Astrocyte (in vitro differentiated cells and primary cell): ENCODE data around the gene CARD14. TPM values are rescaled to one million over a fixed set of nuclear protein-coding genes. Genes with fewer than 3 reads are reported as not detected.
A peak's percentile ranks its signal among the peaks of the same experiment; 100 is the strongest.

ENCODE experiments used
- DNase-seq: peaks from one replicate; pipeline ENCODE4 v3.0.0-alpha.2; 2010; ENCODE audit warnings: low read depth
- FAIRE-seq: peaks from 2 replicates; lab custom pipeline; 2011; peaks lifted over from hg19 to GRCh38; lab: Jason Lieb, UNC
- H2AFZ ChIP-seq: 2 replicates; pipeline ENCODE4 v1.6.0; 2012; ENCODE audit warnings: low read depth, low read length, inconsistent platforms
- H3K27ac ChIP-seq: 2 replicates; pipeline ENCODE4 v1.5.1; 2011; ENCODE audit warnings: low read depth, low read length, inconsistent platforms
- H3K27me3 ChIP-seq: 2 replicates; pipeline ENCODE4 v1.6.0; 2011; ENCODE audit warnings: low read length, inconsistent platforms; ENCODE audit not compliant: insufficient read depth
- H3K36me3 ChIP-seq: 2 replicates; pipeline ENCODE4 v1.5.1; 2011; ENCODE audit warnings: low read length, inconsistent platforms; ENCODE audit not compliant: insufficient read depth
- H3K4me1 ChIP-seq: 2 replicates; pipeline ENCODE4 v1.5.1; 2011; ENCODE audit warnings: low read length, inconsistent platforms; ENCODE audit not compliant: insufficient read depth
- H3K4me2 ChIP-seq: 2 replicates; pipeline ENCODE4 v1.6.0; 2012; ENCODE audit warnings: low read length, inconsistent platforms
- H3K4me3 ChIP-seq: 2 replicates; pipeline ENCODE4 v1.5.1; 2011; ENCODE audit warnings: low read depth, mild to moderate bottlenecking, low read length, inconsistent platforms; ENCODE audit not compliant: insufficient read depth
- H3K79me2 ChIP-seq: 2 replicates; pipeline ENCODE4 v1.6.0; 2012; ENCODE audit warnings: mild to moderate bottlenecking, low read length, inconsistent platforms; ENCODE audit not compliant: insufficient read depth
- H3K9ac ChIP-seq: 2 replicates; pipeline ENCODE4 v1.6.0; 2012; ENCODE audit warnings: mild to moderate bottlenecking, low read length, inconsistent platforms
- H3K9me3 ChIP-seq: 2 replicates; pipeline ENCODE4 v1.5.1; 2012; ENCODE audit warnings: low read depth, mild to moderate bottlenecking, low read length, inconsistent platforms; ENCODE audit not compliant: insufficient read depth
- H4K20me1 ChIP-seq: 2 replicates; pipeline ENCODE4 v1.6.0; 2012; ENCODE audit warnings: low read length, inconsistent platforms; ENCODE audit not compliant: insufficient read depth
- H3K27ac Mint-ChIP-seq: one replicate; pipeline ENCODE4 v1.8.0; 2021; ENCODE audit warnings: mild to moderate bottlenecking, mixed read lengths; ENCODE audit not compliant: unreplicated experiment
- H3K27me3 Mint-ChIP-seq: one replicate; pipeline ENCODE4 v1.8.0; 2021; ENCODE audit warnings: low read depth, mixed read lengths; ENCODE audit not compliant: unreplicated experiment
- H3K36me3 Mint-ChIP-seq: one replicate; pipeline ENCODE4 v1.8.0; 2021; ENCODE audit warnings: low read depth, mixed read lengths; ENCODE audit not compliant: unreplicated experiment
- H3K4me1 Mint-ChIP-seq: one replicate; pipeline ENCODE4 v1.8.0; 2021; ENCODE audit warnings: low read depth, mixed read lengths; ENCODE audit not compliant: unreplicated experiment
- H3K4me3 Mint-ChIP-seq: one replicate; pipeline ENCODE4 v1.8.0; 2021; ENCODE audit warnings: mild to moderate bottlenecking, moderate library complexity, mixed read lengths; ENCODE audit not compliant: unreplicated experiment
- H3K9me3 Mint-ChIP-seq: one replicate; pipeline ENCODE4 v1.8.0; 2021; ENCODE audit warnings: mild to moderate bottlenecking, mixed read lengths; ENCODE audit not compliant: unreplicated experiment
- EZH2 ChIP-seq: IDR thresholded peaks from 2 replicates; pipeline ENCODE4 v1.6.1; 2012; ENCODE audit warnings: mild to moderate bottlenecking, low read length, inconsistent platforms; ENCODE audit not compliant: insufficient read depth
- total RNA-seq: library from RNA; stranded (reverse); gene quantifications from 2 replicates; pipeline ENCODE4 v1.2.1, GENCODE V29; 2021
- TF ChIP-seq, protein P1 (sequence below): IDR thresholded peaks from 2 replicates; pipeline ENCODE4 v1.5.1; 2011; ENCODE audit warnings: low read depth, mild to moderate bottlenecking, inconsistent platforms, low read length, moderate library complexity; ENCODE audit not compliant: insufficient read depth

CARD14 gene
- total RNA-seq, 1 donor from 2014 or later: not detected

GRCh38 chr17:80125656-80126448 is 44.0 kb upstream of the CARD14 start:
- Histone ChIP-seq H4K20me1 (no peaks in the 10 kb centered on the region), H3K4me1 (peaks cover 14% of the 10 kb centered on the region), H3K4me2 (peak overlapping the region; percentile 47), H3K27ac (no peak overlapping the region), H3K79me2 (no peaks in the 10 kb centered on the region), H2AFZ (no peak overlapping the region), H3K36me3 (no peaks in the 10 kb centered on the region), H3K9ac (no peak overlapping the region), H3K27me3 (peaks cover 3% of the 10 kb centered on the region), H3K4me3 (no peak overlapping the region), H3K9me3 (no peaks in the 10 kb centered on the region)
- FAIRE-seq (no peak), DNase-seq (peak; percentile 88)
- Mint-ChIP-seq H3K4me1 (peaks cover 9% of the 10 kb centered on the region), H3K27ac (no peak overlapping the region), H3K4me3 (no peak overlapping the region), H3K36me3 (no peaks in the 10 kb centered on the region), H3K9me3 (no peaks in the 10 kb centered on the region), H3K27me3 (peaks cover 3% of the 10 kb centered on the region)
- TF ChIP-seq EZH2: no peak
- TF ChIP-seq, protein P1, sequence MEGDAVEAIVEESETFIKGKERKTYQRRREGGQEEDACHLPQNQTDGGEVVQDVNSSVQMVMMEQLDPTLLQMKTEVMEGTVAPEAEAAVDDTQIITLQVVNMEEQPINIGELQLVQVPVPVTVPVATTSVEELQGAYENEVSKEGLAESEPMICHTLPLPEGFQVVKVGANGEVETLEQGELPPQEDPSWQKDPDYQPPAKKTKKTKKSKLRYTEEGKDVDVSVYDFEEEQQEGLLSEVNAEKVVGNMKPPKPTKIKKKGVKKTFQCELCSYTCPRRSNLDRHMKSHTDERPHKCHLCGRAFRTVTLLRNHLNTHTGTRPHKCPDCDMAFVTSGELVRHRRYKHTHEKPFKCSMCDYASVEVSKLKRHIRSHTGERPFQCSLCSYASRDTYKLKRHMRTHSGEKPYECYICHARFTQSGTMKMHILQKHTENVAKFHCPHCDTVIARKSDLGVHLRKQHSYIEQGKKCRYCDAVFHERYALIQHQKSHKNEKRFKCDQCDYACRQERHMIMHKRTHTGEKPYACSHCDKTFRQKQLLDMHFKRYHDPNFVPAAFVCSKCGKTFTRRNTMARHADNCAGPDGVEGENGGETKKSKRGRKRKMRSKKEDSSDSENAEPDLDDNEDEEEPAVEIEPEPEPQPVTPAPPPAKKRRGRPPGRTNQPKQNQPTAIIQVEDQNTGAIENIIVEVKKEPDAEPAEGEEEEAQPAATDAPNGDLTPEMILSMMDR: no peak

DNA sequence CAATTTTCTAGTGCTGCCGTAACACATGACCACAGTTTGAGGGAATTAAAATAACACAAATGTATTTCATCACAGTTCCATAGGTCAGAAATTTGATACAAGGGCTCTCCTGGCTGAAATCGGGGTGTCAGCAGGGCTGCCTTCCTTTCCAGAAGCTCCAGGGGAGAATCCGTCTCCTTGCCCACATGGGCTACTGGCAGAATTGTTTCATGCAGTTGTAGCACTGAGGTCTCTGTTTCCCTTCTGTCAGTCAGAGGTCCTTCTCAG is 43.4 kb upstream of the CARD14 start:
- Histone ChIP-seq H3K79me2 (no peaks in the 10 kb centered on the region), H3K9ac (no peak overlapping the region), H3K27me3 (peaks cover 3% of the 10 kb centered on the region), H3K4me3 (no peak overlapping the region), H3K36me3 (no peaks in the 10 kb centered on the region), H3K9me3 (no peaks in the 10 kb centered on the region), H4K20me1 (no peaks in the 10 kb centered on the region), H3K4me2 (peak overlapping the region; percentile 47), H3K4me1 (peaks cover 14% of the 10 kb centered on the region), H3K27ac (no peak overlapping the region), H2AFZ (no peak overlapping the region)
- H3K4me3 Mint-ChIP-seq: no peak overlapping the region
- no peaks in the 10 kb centered on the region for H3K9me3 Mint-ChIP-seq
- H3K36me3 Mint-ChIP-seq: no peaks in the 10 kb centered on the region
- H3K27ac Mint-ChIP-seq: no peak overlapping the region
- peaks cover 9% of the 10 kb centered on the region for H3K4me1 Mint-ChIP-seq
- FAIRE-seq: no peak
- DNase-seq: no peak
- peaks cover 3% of the 10 kb centered on the region for H3K27me3 Mint-ChIP-seq
- TF ChIP-seq, protein P1: no peak
- no peak for TF ChIP-seq EZH2

GRCh38 chr17:80129006-80129565 is 40.7 kb upstream of the CARD14 start:
- Mint-ChIP-seq H3K4me3 (no peak overlapping the region), H3K9me3 (no peaks in the 10 kb centered on the region), H3K27ac (no peak overlapping the region), H3K27me3 (peaks cover 3% of the 10 kb centered on the region), H3K4me1 (peaks cover 8% of the 10 kb centered on the region), H3K36me3 (no peaks in the 10 kb centered on the region)
- Histone ChIP-seq H3K27me3 (peaks cover 3% of the 10 kb centered on the region), H3K4me2 (no peak overlapping the region), H3K36me3 (peaks cover 13% of the 10 kb centered on the region), H3K9me3 (no peaks in the 10 kb centered on the region), H4K20me1 (peaks cover 4% of the 10 kb centered on the region), H3K9ac (no peak overlapping the region), H3K4me3 (no peak overlapping the region), H3K4me1 (peaks cover 7% of the 10 kb centered on the region), H3K27ac (no peak overlapping the region), H3K79me2 (no peaks in the 10 kb centered on the region), H2AFZ (no peak overlapping the region)
- no peak for TF ChIP-seq EZH2
- TF ChIP-seq, protein P1: no peak
- FAIRE-seq (no peak), DNase-seq (no peak)
